ENCODE results near the gene ACKR3.

ACKR3 gene

GRCh38 chr2:236584521-236585384 is 15.1 kb downstream of the ACKR3 start:
- no peak for DNase-seq (ENCODE audit: low spot score)

GRCh38 chr2:236585966-236586365 is 16.3 kb downstream of the ACKR3 start:
- DNase-seq (ENCODE audit: low spot score): no peak

- no peak for DNase-seq (ENCODE audit: low spot score)
Observed at GRCh38 chr2:236587861-236588815, 18.5 kb downstream of the ACKR3 start.

GRCh38 chr2:236588932-236589592 is 19.4 kb downstream of the ACKR3 start:
- DNase-seq (ENCODE audit: low spot score): no peak

GRCh38 chr2:236590846-236591245 is 21.2 kb downstream of the ACKR3 start:
- DNase-seq (ENCODE audit: low spot score): no peak

GRCh38 chr2:236592821-236593220 is 23.2 kb downstream of the ACKR3 start:
- DNase-seq (ENCODE audit: low spot score): no peak

- no peak for DNase-seq (ENCODE audit: low spot score)
Observed at GRCh38 chr2:236593531-236593930, 23.9 kb downstream of the ACKR3 start.

GRCh38 chr2:236593956-236594355 is 24.3 kb downstream of the ACKR3 start:
- DNase-seq (ENCODE audit: low spot score): no peak

- DNase-seq (ENCODE audit: low spot score): no peak
Observed at GRCh38 chr2:236597629-236598028, 28.0 kb downstream of the ACKR3 start.

GRCh38 chr2:236599059-236599458 is 29.4 kb downstream of the ACKR3 start:
- DNase-seq (ENCODE audit: low spot score): no peak

GRCh38 chr2:236600158-236600557 is 30.5 kb downstream of the ACKR3 start:
- no peak for DNase-seq (ENCODE audit: low spot score)

GRCh38 chr2:236600892-236601291 is 31.3 kb downstream of the ACKR3 start:
- no peak for DNase-seq (ENCODE audit: low spot score)

GRCh38 chr2:236601316-236602202 is 31.9 kb downstream of the ACKR3 start:
- DNase-seq (ENCODE audit: low spot score): no peak

GRCh38 chr2:236602678-236603077 is 33.1 kb downstream of the ACKR3 start:
- no peak for DNase-seq (ENCODE audit: low spot score)

- no peak for DNase-seq (ENCODE audit: low spot score)
Observed at GRCh38 chr2:236603361-236604015, 33.9 kb downstream of the ACKR3 start.

GRCh38 chr2:236604575-236605344 is 35.1 kb downstream of the ACKR3 start:
- no peak for DNase-seq (ENCODE audit: low spot score)

GRCh38 chr2:236605345-236605734 is 35.7 kb downstream of the ACKR3 start:
- DNase-seq (ENCODE audit: low spot score): no peak

GRCh38 chr2:236606023-236606422 is 36.4 kb downstream of the ACKR3 start:
- DNase-seq (ENCODE audit: low spot score): no peak

- DNase-seq (ENCODE audit: low spot score): peak; percentile 21
Observed at GRCh38 chr2:236607471-236608187, 38.0 kb downstream of the ACKR3 start.
